Type B pancreatic cell (in vitro differentiated cells): Measurements from ENCODE around the gene ADAMTS17. TPM values are rescaled to one million over a fixed set of nuclear protein-coding genes. Genes with fewer than 3 reads are reported as not detected.

Source experiments
- DNase-seq: peaks from one replicate; pipeline ENCODE4 v3.0.0; 2021; ENCODE audit warnings: mixed read lengths; ENCODE audit not compliant: unreplicated experiment; ENCODE audit errors: extremely low spot score
- H3K27ac Mint-ChIP-seq: 2 replicates; pipeline ENCODE4 v1.8.0; 2021; ENCODE audit warnings: mild to moderate bottlenecking, mixed read lengths
- H3K27me3 Mint-ChIP-seq: 2 replicates; pipeline ENCODE4 v1.8.0; 2021; ENCODE audit warnings: mixed read lengths
- H3K36me3 Mint-ChIP-seq: 2 replicates; pipeline ENCODE4 v1.8.0; 2021; ENCODE audit warnings: mixed read lengths
- H3K4me1 Mint-ChIP-seq: one replicate; pipeline ENCODE4 v1.8.0; 2021; ENCODE audit warnings: mixed read lengths; ENCODE audit not compliant: unreplicated experiment
- H3K4me3 Mint-ChIP-seq: 2 replicates; pipeline ENCODE4 v1.8.0; 2021; ENCODE audit warnings: mild to moderate bottlenecking, mixed read lengths
- H3K9me3 Mint-ChIP-seq: 2 replicates; pipeline ENCODE4 v1.8.0; 2021; ENCODE audit warnings: mixed read lengths
- total RNA-seq: library from RNA; stranded (reverse); gene quantifications from 2 replicates; pipeline ENCODE4 v1.2.1, GENCODE V29; 2021; ENCODE audit warnings: low replicate concordance
- TF ChIP-seq, protein P1 (sequence below): fragments of 200-600 bp; sonication (generic); conservative IDR thresholded peaks from 2 replicates; pipeline ENCODE4 v1.5.0; 2021; ENCODE audit warnings: antibody characterized with exemption, mild to moderate bottlenecking

The ADAMTS17 gene
- total RNA-seq, 1 donor from 2014 or later = 18.3 TPM

DNA sequence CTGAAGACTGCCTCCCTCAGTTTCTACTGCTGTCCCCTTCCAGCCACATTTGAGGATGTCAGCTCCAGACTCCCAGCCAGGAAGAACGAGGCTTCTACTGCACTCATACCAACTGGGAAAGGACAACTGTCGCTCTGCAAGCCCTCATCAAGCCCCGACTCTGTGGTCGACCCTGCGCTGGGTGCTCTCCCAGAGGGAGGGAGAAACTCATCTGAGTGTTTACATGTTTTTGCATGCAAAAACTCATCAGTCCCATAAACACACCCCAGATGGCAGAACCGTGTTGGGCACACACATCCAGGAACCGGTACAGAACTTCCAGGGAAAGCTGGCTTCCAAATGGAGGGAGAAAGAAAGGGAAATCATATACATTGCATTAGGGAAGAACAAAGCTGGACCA is 43.5 kb downstream of the ADAMTS17 start:
- TF ChIP-seq, protein P1, sequence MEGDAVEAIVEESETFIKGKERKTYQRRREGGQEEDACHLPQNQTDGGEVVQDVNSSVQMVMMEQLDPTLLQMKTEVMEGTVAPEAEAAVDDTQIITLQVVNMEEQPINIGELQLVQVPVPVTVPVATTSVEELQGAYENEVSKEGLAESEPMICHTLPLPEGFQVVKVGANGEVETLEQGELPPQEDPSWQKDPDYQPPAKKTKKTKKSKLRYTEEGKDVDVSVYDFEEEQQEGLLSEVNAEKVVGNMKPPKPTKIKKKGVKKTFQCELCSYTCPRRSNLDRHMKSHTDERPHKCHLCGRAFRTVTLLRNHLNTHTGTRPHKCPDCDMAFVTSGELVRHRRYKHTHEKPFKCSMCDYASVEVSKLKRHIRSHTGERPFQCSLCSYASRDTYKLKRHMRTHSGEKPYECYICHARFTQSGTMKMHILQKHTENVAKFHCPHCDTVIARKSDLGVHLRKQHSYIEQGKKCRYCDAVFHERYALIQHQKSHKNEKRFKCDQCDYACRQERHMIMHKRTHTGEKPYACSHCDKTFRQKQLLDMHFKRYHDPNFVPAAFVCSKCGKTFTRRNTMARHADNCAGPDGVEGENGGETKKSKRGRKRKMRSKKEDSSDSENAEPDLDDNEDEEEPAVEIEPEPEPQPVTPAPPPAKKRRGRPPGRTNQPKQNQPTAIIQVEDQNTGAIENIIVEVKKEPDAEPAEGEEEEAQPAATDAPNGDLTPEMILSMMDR = no peak
- H3K27me3 Mint-ChIP-seq = no peaks in the 10 kb centered on the region
- H3K4me3 Mint-ChIP-seq = no peak overlapping the region
- peaks cover 31% of the 10 kb centered on the region for H3K36me3 Mint-ChIP-seq
- no peak overlapping the region for H3K27ac Mint-ChIP-seq
- H3K9me3 Mint-ChIP-seq = peaks cover 18% of the 10 kb centered on the region
- H3K4me1 Mint-ChIP-seq = no peaks in the 10 kb centered on the region
- no peak for DNase-seq

DNA sequence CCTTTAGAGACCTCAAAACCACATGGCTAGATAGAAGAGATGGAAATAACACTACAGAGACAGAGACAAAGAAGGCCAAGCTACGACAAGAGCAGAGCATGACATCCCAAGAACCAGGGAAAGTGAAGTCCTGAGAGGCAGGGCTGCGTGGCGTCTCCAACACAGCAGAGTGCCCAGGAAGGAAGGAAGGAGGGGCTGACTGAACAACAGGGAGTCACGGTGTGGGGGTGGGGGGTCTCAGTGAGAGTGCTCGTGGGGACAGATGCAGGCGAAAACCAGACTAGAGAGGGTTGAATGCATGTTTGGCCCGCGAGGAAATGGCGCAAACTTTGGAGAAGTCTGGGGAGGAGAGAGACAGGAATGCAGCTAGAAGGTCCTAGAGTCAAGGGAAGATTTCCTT is 44.0 kb downstream of the ADAMTS17 start:
- Mint-ChIP-seq H3K9me3 (peaks cover 18% of the 10 kb centered on the region), H3K36me3 (peaks cover 31% of the 10 kb centered on the region), H3K4me3 (no peak overlapping the region), H3K27ac (no peak overlapping the region), H3K4me1 (no peaks in the 10 kb centered on the region), H3K27me3 (no peaks in the 10 kb centered on the region)
- TF ChIP-seq, protein P1 = no peak
- DNase-seq = no peak

- Mint-ChIP-seq H3K9me3 (peaks cover 15% of the 10 kb centered on the region), H3K36me3 (peaks cover 29% of the 10 kb centered on the region), H3K4me3 (no peak overlapping the region), H3K4me1 (no peaks in the 10 kb centered on the region), H3K27me3 (no peaks in the 10 kb centered on the region), H3K27ac (no peak overlapping the region)
- TF ChIP-seq, protein P1 = no peak
- no peak for DNase-seq
Measured at GRCh38 chr15:100295939-100296565, 45.7 kb downstream of the ADAMTS17 start.

GRCh38 chr15:100292010-100292409 is 49.8 kb downstream of the ADAMTS17 start:
- Mint-ChIP-seq H3K27me3 (no peaks in the 10 kb centered on the region), H3K4me1 (no peaks in the 10 kb centered on the region), H3K4me3 (no peak overlapping the region), H3K27ac (no peak overlapping the region), H3K9me3 (peaks cover 8% of the 10 kb centered on the region), H3K36me3 (peaks cover 21% of the 10 kb centered on the region)
- DNase-seq = no peak
- TF ChIP-seq, protein P1 = no peak

DNA sequence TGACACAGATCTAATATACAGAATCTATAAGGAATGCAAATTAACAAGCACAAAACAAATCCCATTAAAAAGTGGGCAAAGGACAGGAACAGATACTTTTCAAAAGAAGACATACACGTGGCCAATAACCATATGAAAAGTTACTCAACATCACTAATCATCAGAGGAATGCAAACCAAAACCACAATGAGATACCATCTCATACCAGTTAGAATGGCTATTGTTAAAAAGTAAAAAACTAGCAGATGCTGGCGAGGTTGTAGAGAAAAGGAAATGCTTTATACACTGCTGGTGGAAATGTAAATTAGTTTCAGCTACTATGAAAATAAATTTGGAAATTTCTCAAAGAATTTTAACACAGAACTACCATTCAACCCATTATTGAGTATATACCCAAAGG is 50.7 kb downstream of the ADAMTS17 start:
- TF ChIP-seq, protein P1 = no peak
- no peak overlapping the region for H3K4me3 Mint-ChIP-seq
- H3K27ac Mint-ChIP-seq = peak overlapping the region; percentile 3
- no peak for DNase-seq
- H3K4me1 Mint-ChIP-seq = no peaks in the 10 kb centered on the region
- H3K9me3 Mint-ChIP-seq = peaks cover 8% of the 10 kb centered on the region
- H3K27me3 Mint-ChIP-seq = no peaks in the 10 kb centered on the region
- peaks cover 16% of the 10 kb centered on the region for H3K36me3 Mint-ChIP-seq
